Ishikawa (cell line): Measurements from ENCODE around the gene MRPL41.

Experiments
- FOXM1 ChIP-seq: IDR thresholded peaks from 2 replicates; pipeline ENCODE4 v1.6.1; 2012; ENCODE audit warnings: low read depth, borderline replicate concordance
- YY1 ChIP-seq: IDR thresholded peaks from 2 replicates; pipeline ENCODE4 v1.6.1; 2012; ENCODE audit warnings: low read depth

- TF ChIP-seq FOXM1, result no peak
- TF ChIP-seq YY1, result no peak
These were observed 18.9 kb downstream of the MRPL41 start for GRCh38 chr9:137570566-137570965.
